Dermis microvascular lymphatic vessel endothelial cell (primary cell): ENCODE data around the gene DENND5B. TPM values are rescaled to one million over a fixed set of nuclear protein-coding genes. Genes with fewer than 3 reads are reported as not detected.
"Not testable (repeated sequence)": the region's sequence is repeated elsewhere in the genome, so short reads cannot be mapped to it uniquely, and the experiment has no call there.

Experiments used
- DNase-seq, 2 donors: peaks; one replicate each; pipeline versions ENCODE4 v3.0.0 to v3.0.0-alpha.2; 2010; ENCODE audit warnings: low read depth in 2 of 2
- total RNA-seq: library from RNA; depleted of rRNA; stranded (reverse); fragments of >200 nt; gene quantifications from 2 replicates; pipeline ENCODE4 v1.2.1, GENCODE V29; 2014

The DENND5B gene
- total RNA-seq, 1 donor from 2014 or later, result 5.9 TPM

GRCh38 chr12:31558521-31558920, 32.4 kb downstream of the DENND5B start:
- DNase-seq, result no peak

- DNase-seq, result no peak
These were observed 33.2 kb downstream of the DENND5B start for GRCh38 chr12:31557707-31558106.

GRCh38 chr12:31555466-31555865, 35.5 kb downstream of the DENND5B start:
- not testable (repeated sequence) for DNase-seq

GRCh38 chr12:31550590-31550989, 40.3 kb downstream of the DENND5B start:
- not testable (repeated sequence) for DNase-seq

- DNase-seq, result no peak
These were observed 54.3 kb downstream of the DENND5B start for GRCh38 chr12:31536672-31537071.

GRCh38 chr12:31533470-31533869, 57.5 kb downstream of the DENND5B start:
- peak in 1 of 2 donors; percentile 29 for DNase-seq

GRCh38 chr12:31531893-31532292, 59.0 kb downstream of the DENND5B start:
- DNase-seq, result no peak

GRCh38 chr12:31528095-31528494, 62.8 kb downstream of the DENND5B start:
- no peak for DNase-seq

GRCh38 chr12:31527083-31527482, 63.9 kb downstream of the DENND5B start:
- no peak for DNase-seq

- DNase-seq, result no peak
These were observed 64.8 kb downstream of the DENND5B start for GRCh38 chr12:31526158-31526546.

GRCh38 chr12:31525496-31526157, 65.3 kb downstream of the DENND5B start:
- no peak for DNase-seq

GRCh38 chr12:31524791-31525495, 66.0 kb downstream of the DENND5B start:
- no peak for DNase-seq

- DNase-seq, result no peak
These were observed 67.6 kb downstream of the DENND5B start for GRCh38 chr12:31523306-31523705.

GRCh38 chr12:31522607-31523006, 68.3 kb downstream of the DENND5B start:
- no peak for DNase-seq

GRCh38 chr12:31521964-31522363, 69.0 kb downstream of the DENND5B start:
- no peak for DNase-seq

GRCh38 chr12:31519511-31519910, 71.4 kb downstream of the DENND5B start:
- DNase-seq, result no peak

- peak; percentile 81 to 96 for DNase-seq
These were observed 72.2 kb downstream of the DENND5B start for GRCh38 chr12:31518680-31519227.

GRCh38 chr12:31517994-31518393, 72.9 kb downstream of the DENND5B start:
- DNase-seq, result no peak

- DNase-seq, result no peak
These were observed 74.2 kb downstream of the DENND5B start for GRCh38 chr12:31516702-31517101.

GRCh38 chr12:31514912-31515311, 76.0 kb downstream of the DENND5B start:
- DNase-seq, result no peak

- DNase-seq, result no peak
These were observed 80.9 kb downstream of the DENND5B start for GRCh38 chr12:31510034-31510433.

GRCh38 chr12:31508436-31509150, 82.3 kb downstream of the DENND5B start:
- DNase-seq, result no peak
